Endothelial cell of umbilical vein (primary cell): ENCODE data around the gene SOX2. TPM values are rescaled to one million over a fixed set of nuclear protein-coding genes. Genes with fewer than 3 reads are reported as not detected.

Experiments
- BruUV-seq: library from RNA; stranded (reverse); fragments of 400-500 nt; replicated peaks from 2 replicates; lab custom pipeline; 2021; lab: Mats Ljungman, UMichigan
- CTCF ChIA-PET: fragments of 300-600, 350-600 bp; sonication (Branson Sonifier 250); formaldehyde crosslinking; loops from one replicate; lab custom pipeline; 2021; ENCODE audit warnings: antibody characterized with exemption, inconsistent platforms; lab: Charles Lee
- POLR2A ChIA-PET: fragments of 300-600, 350-600 bp; sonication (Branson Sonifier 250); formaldehyde crosslinking; loops from one replicate; lab custom pipeline; 2021; ENCODE audit warnings: antibody characterized with exemption, inconsistent platforms; lab: Charles Lee
- DNase-seq: peaks from one replicate; pipeline ENCODE4 v3.0.0-alpha.2; 2011; ENCODE audit warnings: low read depth, low spot score
- FAIRE-seq: peaks from 2 replicates; lab custom pipeline; 2011; peaks lifted over from hg19 to GRCh38; lab: Jason Lieb, UNC
- H2AFZ ChIP-seq: 2 replicates; pipeline ENCODE4 v1.6.0; 2012; ENCODE audit warnings: low read depth, low read length, control low read depth, inconsistent platforms
- H3K27ac ChIP-seq: 2 replicates; pipeline ENCODE4 v1.5.1; 2011; ENCODE audit warnings: low read depth, mild to moderate bottlenecking, control low read depth, low read length, moderate library complexity; ENCODE audit not compliant: insufficient read depth
- H3K27me3 ChIP-seq, 2 experiments: 2 replicates each; pipeline versions ENCODE4 v1.6.0 to v1.6.1; 2011; ENCODE audit warnings: low read length in 2 of 2, mixed read lengths in 1 of 2; ENCODE audit not compliant: control insufficient read depth in 2 of 2, insufficient read depth in 2 of 2
- H3K36me3 ChIP-seq, 2 experiments: 2 replicates in 1 of 2; 3 replicates in 1 of 2; pipeline ENCODE4 v1.5.1; 2011; ENCODE audit warnings: low read length in 2 of 2, mild to moderate bottlenecking in 1 of 2, moderate library complexity in 1 of 2; ENCODE audit not compliant: control insufficient read depth in 2 of 2, insufficient read depth in 2 of 2; ENCODE audit errors: extremely low read depth in 1 of 2
- H3K4me1 ChIP-seq: 3 replicates; pipeline ENCODE4 v1.5.1; 2011; ENCODE audit warnings: mild to moderate bottlenecking, low read length; ENCODE audit not compliant: control insufficient read depth, insufficient read depth; ENCODE audit errors: extremely low read depth
- H3K4me2 ChIP-seq: 2 replicates; pipeline ENCODE4 v1.6.1; 2011; ENCODE audit warnings: low read length, control low read depth, mixed read lengths; ENCODE audit not compliant: insufficient read depth
- H3K4me3 ChIP-seq, 3 experiments: fragments of 200-600 bp in 1 of 3; sonication (generic), shearing (Covaris generic) in 1 of 3; replicated peaks in 1 of 3; 2 replicates each; pipeline ENCODE4 v1.5.1; 2011 to 2016; ENCODE audit warnings: control low read depth in 3 of 3, low read length in 3 of 3, mild to moderate bottlenecking in 2 of 3, inconsistent platforms in 1 of 3, low read depth in 1 of 3, moderate library complexity in 1 of 3; ENCODE audit not compliant: insufficient read depth in 1 of 3
- H3K79me2 ChIP-seq: 2 replicates; pipeline ENCODE4 v1.6.0; 2012; ENCODE audit warnings: low read length, inconsistent platforms; ENCODE audit not compliant: control insufficient read depth, insufficient read depth
- H3K9ac ChIP-seq: replicated peaks from 2 replicates; pipeline ENCODE3; 2011; ENCODE audit warnings: low read length, control low read depth; ENCODE audit not compliant: insufficient read depth; ENCODE audit errors: extremely low read depth
- H3K9me1 ChIP-seq: replicated peaks from 3 replicates; pipeline ENCODE4 v1.6.0; 2011; ENCODE audit warnings: mild to moderate bottlenecking, low read length; ENCODE audit not compliant: control insufficient read depth, insufficient read depth; ENCODE audit errors: extremely low read depth
- H3K9me3 ChIP-seq: replicated peaks from 2 replicates; pipeline ENCODE4 v1.5.1; 2012; ENCODE audit warnings: low read length, inconsistent platforms; ENCODE audit not compliant: control insufficient read depth, insufficient read depth
- H4K20me1 ChIP-seq: replicated peaks from 2 replicates; pipeline ENCODE3; 2011; ENCODE audit warnings: mild to moderate bottlenecking, low read length; ENCODE audit not compliant: control insufficient read depth, insufficient read depth; ENCODE audit errors: extremely low read depth
- EZH2 ChIP-seq: IDR thresholded peaks from 2 replicates; pipeline ENCODE4 v1.6.1; 2012; ENCODE audit warnings: borderline replicate concordance, low read depth, mild to moderate bottlenecking, moderate library complexity, low read length, inconsistent platforms; ENCODE audit not compliant: severe bottlenecking
- FOS ChIP-seq: IDR thresholded peaks from 2 replicates; pipeline ENCODE4 v1.6.1; 2011; ENCODE audit warnings: mild to moderate bottlenecking, low read length, moderate library complexity, borderline replicate concordance; ENCODE audit not compliant: insufficient read depth
- GATA2 ChIP-seq: IDR thresholded peaks from 2 replicates; pipeline ENCODE4 v1.7.0; 2011; ENCODE audit warnings: low read depth, mild to moderate bottlenecking, moderate library complexity, mixed read lengths, low read length; ENCODE audit not compliant: insufficient read length, insufficient read depth
- JUN ChIP-seq: IDR thresholded peaks from 2 replicates; pipeline ENCODE4 v1.6.1; 2011; ENCODE audit warnings: borderline replicate concordance, low read depth; ENCODE audit not compliant: insufficient read length, insufficient read depth
- MYC ChIP-seq: IDR thresholded peaks from one replicate; pipeline ENCODE4 v1.6.1; 2011; ENCODE audit warnings: mild to moderate bottlenecking, low read depth, low read length
- POLR2A ChIP-seq: IDR thresholded peaks from 2 replicates; pipeline ENCODE4 v1.6.1; 2012; ENCODE audit warnings: low read depth, mild to moderate bottlenecking, control low read depth, low read length
- POLR2AphosphoS5 ChIP-seq: IDR thresholded peaks from 2 replicates; pipeline ENCODE4 v1.6.1; 2012; ENCODE audit warnings: low read depth, mild to moderate bottlenecking, control low read depth, low read length, moderate library complexity; ENCODE audit not compliant: insufficient read depth
- dilution Hi-C: fragments of 300-500 bp; cut with MboI; formaldehyde crosslinking; loops from one replicate; pipeline ENCODE4 v1.15.0; 2019; ENCODE audit warnings: low sequenced_read_pairs; ENCODE audit not compliant: extremely low pct_ligation_motif_present
- intact Hi-C: fragments of 100-400 bp; cut with micrococcal nuclease; formaldehyde crosslinking; loops from one replicate; pipeline ENCODE4 v1.10.0; 2022
- polyA plus RNA-seq, 4 experiments: library from polyadenylated mRNA; depleted of rRNA in 3 of 4; stranded (reverse) in 3 of 4; unstranded in 1 of 4; fragments of >200 nt; gene quantifications; 2 replicates each; pipeline versions ENCODE4 v1.2.1 to v1.2.3, GENCODE V29; 2011 to 2012; ENCODE audit warnings: missing spikeins in 1 of 4
- total RNA-seq: library from RNA; stranded (reverse); gene quantifications from 2 replicates; pipeline ENCODE4 v1.2.3, GENCODE V29; 2021
- TF ChIP-seq, protein P1 (sequence below), 2 donors: IDR thresholded peaks; 1 replicate in 1 of 2; 2 replicates in 1 of 2; pipeline ENCODE4 v1.5.1; 2011; ENCODE audit warnings: low read length in 2 of 2, mild to moderate bottlenecking in 2 of 2, moderate library complexity in 2 of 2, control low read depth in 1 of 2, inconsistent platforms in 1 of 2, low read depth in 1 of 2; ENCODE audit not compliant: insufficient read depth in 1 of 2; ENCODE audit errors: extremely low read depth in 1 of 2
- TF ChIP-seq, protein P2 (sequence below): IDR thresholded peaks from 2 replicates; pipeline ENCODE4 v1.6.1; 2011; ENCODE audit not compliant: insufficient read depth, insufficient read length

SOX2 gene
- total and polyA plus RNA-seq, 2 donors (not counting 3 experiments of a cell fraction or from before 2014, with no cell fraction given) = 0.13 to 0.23 TPM

DNA sequence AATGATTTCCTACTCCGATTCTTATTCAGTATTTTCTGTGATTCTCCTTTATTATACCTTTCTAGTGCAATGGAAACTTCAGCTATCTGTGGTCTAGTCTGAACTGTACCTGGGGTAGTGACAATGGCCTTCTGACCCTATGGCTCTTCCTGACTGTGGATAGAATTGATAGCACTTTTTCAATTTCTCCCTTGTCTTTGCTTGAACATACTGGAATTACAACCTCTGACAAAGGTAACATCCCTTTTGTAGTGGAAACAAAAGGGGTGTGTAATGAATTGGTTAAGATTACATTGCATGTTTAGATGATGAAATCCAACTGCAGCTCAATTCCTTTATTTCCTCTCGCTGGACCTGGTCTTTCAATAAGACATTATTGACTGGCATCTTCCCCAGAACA is 21.0 kb upstream of the SOX2 start:
- DNase-seq (no peak), FAIRE-seq (no peak)
- CTCF ChIA-PET = interaction anchor here (0.8 to 1.6 kb wide), 3 partner anchors 10 to 46 kb away, joined by 3 to 4 read pairs (median 4); no protein-coding TSS in a partner anchor
- Histone ChIP-seq H4K20me1 (no peaks in the 10 kb centered on the region), H3K27me3 (no peaks in the 10 kb centered on the region), H3K4me3 (no peak overlapping the region), H3K36me3 (no peaks in the 10 kb centered on the region), H3K4me2 (no peak overlapping the region), H3K27ac (no peak overlapping the region), H3K79me2 (no peaks in the 10 kb centered on the region), H2AFZ (no peak overlapping the region), H3K9ac (no peak overlapping the region), H3K4me1 (peaks cover 5% of the 10 kb centered on the region), H3K9me1 (no peaks in the 10 kb centered on the region), H3K9me3 (no peaks in the 10 kb centered on the region)
- TF ChIP-seq, protein P1, sequence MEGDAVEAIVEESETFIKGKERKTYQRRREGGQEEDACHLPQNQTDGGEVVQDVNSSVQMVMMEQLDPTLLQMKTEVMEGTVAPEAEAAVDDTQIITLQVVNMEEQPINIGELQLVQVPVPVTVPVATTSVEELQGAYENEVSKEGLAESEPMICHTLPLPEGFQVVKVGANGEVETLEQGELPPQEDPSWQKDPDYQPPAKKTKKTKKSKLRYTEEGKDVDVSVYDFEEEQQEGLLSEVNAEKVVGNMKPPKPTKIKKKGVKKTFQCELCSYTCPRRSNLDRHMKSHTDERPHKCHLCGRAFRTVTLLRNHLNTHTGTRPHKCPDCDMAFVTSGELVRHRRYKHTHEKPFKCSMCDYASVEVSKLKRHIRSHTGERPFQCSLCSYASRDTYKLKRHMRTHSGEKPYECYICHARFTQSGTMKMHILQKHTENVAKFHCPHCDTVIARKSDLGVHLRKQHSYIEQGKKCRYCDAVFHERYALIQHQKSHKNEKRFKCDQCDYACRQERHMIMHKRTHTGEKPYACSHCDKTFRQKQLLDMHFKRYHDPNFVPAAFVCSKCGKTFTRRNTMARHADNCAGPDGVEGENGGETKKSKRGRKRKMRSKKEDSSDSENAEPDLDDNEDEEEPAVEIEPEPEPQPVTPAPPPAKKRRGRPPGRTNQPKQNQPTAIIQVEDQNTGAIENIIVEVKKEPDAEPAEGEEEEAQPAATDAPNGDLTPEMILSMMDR (IDR thresholded peaks at IDR 0.05; ENCODE audit: extremely low read depth in 1 of 2, insufficient read depth in 1 of 2, low read depth in 1 of 2, low read length in 2 of 2) = no peak
- TF ChIP-seq JUN = no peak
- TF ChIP-seq POLR2A = no peak
- no peak for TF ChIP-seq POLR2AphosphoS5
- no peak for TF ChIP-seq EZH2
- TF ChIP-seq, protein P2, sequence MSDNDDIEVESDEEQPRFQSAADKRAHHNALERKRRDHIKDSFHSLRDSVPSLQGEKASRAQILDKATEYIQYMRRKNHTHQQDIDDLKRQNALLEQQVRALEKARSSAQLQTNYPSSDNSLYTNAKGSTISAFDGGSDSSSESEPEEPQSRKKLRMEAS = no peak
- TF ChIP-seq MYC = no peak
- no peak for TF ChIP-seq GATA2
- TF ChIP-seq FOS = no peak
- dilution Hi-C loops (no loop called here), intact Hi-C loops (no loop called here)
- BruUV-seq = no TSS peak
- POLR2A ChIA-PET = no interaction called here
